GM18868 (cell line): ENCODE measurements around the gene ZCCHC24.

Experiments used
- ATAC-seq: cut with Tn5 transposase; IDR thresholded peaks from one replicate; pipeline ENCODE4 v1.9.1; 2021; ENCODE audit warnings: mild to moderate bottlenecking, moderate library complexity; ENCODE audit not compliant: unreplicated experiment

ZCCHC24 gene

DNA sequence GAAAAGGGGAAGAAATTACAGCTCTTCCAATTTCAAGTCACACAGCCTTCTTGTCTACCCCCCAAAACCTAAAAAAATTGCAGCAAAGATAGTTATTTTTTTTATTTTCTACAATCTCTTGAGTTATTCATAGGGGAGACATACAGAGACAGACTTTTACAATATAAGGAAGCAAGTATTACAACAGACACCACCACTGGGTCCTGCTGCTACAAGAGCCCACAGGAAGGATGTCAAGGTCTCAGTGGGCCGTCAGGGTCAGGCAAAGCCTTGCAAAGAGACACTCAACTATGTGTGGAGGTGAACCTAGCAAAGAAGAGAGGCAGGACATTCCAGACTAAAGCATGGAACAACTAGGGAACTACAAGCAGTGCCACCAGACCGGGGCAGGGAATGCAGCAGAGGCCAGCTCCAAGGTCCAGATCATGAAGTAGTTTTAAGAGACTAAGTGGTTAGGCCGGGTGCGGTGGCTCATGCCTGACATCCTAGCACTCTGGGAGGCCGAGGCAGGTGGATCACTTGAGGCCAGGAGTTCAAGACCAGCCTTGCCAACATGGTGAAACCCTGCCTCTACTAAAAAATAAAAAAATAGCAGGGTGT lies 28.2 kb upstream of the ZCCHC24 start:
- no peak for ATAC-seq

DNA sequence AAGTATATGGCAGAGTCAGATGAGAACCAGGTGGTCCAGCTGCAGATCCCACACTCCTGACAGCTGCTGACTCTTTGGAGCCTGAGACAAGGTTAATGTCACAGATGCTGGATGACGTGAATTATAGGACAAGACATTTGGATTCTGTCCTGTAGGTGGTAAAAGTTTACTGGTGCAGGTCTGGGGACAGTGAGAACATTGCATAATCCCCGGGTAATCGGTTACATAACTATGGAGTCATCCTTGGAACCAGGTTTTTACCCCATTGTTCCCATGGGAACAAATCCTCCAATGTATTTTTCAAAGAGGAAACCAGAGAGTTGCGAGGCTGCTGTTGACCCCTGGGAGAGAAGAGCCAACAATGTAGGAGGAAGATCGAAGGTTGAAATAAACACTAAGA lies 27.5 kb upstream of the ZCCHC24 start:
- no peak for ATAC-seq

DNA sequence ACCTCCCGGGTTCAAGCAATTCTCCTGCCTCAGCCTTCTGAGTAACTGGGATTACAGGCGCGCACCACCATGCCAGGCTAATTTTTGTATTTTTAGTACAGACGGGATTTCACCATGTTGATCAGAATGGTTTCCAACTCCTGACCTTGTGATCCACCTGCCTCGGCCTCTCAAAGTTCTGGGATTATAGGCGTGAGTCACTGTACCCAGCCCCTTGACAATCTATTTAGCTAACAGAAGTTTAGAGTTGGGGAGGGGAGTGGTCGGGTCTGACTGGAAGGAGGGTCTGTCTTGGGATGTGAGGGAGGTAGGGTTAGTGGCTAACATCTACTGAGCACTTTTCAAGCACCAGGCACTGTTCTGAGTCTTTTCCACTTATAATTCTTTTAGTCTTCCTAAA lies 27.0 kb upstream of the ZCCHC24 start:
- ATAC-seq: no peak

DNA sequence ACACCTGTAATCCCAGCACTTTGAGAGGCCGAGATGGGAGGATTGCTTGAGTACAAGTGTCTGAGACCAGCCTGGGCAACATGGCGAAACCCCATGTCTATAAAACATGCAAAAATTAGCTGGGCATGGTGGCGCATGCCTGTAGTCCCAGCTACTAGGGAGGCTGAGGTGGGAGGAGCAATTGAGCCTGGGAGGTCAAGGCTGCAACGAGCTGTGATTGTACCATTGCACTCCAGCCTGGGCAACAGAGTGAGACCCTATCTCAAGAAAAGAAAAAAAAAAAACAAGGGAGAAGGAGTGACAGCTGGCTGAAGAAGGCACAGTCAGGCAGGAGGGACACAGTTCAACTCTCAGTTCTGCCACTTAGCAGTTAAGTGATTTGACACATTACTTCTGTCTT lies 26.4 kb upstream of the ZCCHC24 start:
- ATAC-seq: no peak

DNA sequence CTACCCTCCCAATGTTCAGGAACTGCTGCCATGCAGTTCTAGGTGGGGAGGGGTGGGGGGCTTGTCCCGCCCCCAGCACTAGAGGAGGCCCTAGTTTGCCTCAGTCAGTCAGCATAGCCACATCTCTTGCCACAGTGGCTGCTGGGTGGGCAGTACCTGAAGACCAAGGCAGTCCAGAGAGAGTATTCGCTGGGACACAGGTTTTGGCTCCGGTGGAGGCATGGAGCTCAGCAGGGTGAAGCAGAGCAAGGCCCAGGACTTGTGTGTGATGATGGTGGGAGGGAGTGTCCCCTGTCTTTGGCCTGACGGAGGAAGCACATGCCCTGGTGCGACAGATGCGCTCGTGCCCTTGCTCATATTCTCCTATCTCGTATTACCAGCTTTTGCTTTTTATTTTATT lies 24.7 kb upstream of the ZCCHC24 start:
- ATAC-seq: no peak

DNA sequence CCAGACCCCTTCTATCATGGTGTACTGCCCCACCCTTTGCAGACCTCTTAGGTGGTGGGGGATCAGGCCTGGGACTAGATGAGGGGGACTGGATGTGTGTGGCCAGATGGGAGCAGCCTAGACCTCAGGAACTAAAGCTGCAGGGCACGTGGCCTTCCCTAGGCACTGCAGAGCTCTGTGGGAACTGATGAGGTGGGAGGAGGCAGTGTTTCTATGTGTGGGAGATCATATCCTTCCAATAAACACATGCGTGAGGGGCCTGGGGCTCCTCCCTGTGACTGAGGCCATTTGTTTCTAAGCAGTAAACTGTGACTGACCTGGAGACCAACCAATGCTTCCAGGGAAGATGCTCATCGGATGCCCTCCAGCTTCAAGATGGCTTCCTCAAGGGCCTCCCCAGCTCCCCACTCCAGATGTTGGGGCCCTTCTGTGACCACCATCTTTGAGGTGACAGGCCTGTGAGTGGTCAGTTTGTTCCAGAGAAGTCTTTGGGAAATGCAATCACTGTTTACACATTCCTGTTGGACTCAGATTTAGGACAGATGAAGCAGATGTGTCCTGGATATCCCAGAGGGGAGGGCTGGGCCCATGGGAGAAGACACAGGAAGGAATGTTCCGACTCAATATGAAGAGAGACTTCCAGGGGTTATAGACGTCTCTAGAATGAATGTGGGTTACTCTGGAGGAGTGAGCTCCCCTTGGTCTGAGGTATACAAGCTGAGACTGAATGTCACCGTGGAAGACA lies 23.6 kb upstream of the ZCCHC24 start:
- no peak for ATAC-seq

DNA sequence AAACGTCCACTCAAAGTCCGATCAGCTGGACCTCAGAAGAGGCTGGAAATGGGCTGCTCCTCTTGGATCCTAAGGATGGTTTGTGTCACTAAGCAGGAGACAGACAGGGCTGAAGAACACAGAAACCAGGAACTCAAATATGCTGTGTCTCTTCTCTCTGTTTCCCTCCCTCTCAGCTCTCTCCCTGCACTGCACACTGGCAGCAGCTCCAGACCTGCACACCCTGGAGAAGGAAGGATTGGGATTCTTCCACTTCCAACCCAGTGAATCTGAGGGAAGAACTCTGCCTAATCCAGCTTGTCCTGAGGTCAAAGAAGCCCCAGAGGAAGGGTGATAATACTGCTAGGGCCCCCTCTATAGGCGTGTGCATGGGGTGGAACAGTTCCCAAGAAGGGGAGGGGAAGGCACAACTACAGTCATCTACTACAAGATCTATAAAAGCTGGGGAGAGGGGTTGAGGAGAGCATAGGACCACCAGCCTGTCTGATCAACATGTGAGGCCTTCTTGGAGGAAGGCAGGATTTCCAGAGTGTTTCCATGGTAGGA lies 22.7 kb upstream of the ZCCHC24 start:
- ATAC-seq: no peak

DNA sequence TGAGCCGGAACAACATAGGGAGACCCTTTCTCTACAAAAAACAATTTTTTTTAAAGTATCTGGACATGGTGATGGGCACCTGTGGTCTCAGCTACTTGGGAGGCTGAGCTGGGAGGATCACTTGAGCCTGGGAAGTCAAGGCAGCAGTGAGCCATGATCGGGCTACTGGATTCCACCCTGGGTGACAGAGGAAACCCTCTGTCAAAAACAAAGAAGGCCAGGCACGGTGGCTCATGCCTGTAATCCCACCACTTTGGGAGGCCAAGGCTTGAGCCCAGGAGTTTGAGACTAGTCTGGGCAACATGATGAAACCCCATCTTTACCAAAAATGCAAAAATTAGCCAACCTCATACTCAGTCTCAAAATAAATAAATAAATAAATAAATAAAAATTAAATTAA lies 19.9 kb upstream of the ZCCHC24 start:
- no peak for ATAC-seq

DNA sequence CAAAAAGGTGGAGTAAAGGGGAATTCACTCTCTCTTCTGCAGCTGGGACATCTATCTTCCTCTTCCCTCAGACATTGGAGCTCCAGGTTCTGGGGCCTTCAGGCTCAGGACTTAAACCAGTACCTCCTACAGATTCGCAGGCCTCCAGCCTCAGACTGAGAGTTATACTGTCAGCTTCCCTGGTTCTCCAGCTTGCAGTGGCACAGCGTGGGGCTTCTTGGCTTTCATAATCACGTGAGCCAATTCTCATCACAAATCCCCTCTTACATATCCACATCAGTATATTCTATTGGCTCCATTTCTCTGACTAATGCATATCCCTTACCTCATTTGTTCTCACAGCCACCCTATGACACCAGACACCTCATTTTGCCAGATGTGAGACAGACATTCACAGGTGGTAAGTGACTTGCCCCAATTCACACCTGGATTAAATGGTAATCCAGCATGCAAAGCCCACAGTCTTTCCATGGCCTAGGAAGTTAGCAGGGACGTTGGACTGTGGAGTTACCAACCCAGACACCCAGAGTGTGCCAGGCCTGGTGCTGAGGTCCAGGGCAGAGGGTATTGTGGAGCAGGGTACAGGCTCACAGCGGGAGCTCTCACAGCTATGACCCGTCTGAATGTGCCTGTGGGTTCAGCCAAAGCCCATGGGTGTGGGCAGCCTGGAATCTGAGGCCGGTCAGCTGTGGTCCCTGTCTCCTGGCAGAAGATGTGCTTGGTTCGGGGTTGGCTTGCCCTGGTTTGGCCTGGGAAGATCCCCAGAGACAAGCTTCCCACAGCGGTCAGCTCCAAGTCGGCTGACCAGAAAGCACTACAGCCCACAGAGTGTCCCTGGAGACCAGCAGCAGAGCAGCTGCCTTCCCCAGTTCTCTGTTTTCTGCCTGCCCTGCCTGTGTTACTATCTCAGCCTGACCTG lies 18.4 kb upstream of the ZCCHC24 start:
- ATAC-seq: no peak

DNA sequence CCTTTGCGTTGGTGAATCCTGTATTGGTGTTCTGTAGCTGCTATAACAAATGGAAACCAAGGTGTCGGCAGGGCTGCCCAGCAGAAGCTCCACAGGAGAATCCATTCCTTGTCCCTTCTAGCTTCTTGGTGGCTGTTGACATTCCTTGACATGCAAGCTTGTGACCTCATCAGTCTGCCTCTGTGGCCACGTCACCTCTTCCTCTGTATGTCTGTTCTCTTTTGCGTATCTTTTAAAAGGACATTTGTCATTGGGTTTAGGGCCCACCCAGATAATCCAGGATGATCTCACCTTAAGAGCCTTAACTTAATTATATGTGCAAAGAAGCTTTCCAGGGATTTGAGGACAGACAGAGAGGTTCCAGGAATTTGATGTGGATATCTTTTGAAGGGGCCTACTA lies 15.3 kb upstream of the ZCCHC24 start:
- no peak for ATAC-seq

DNA sequence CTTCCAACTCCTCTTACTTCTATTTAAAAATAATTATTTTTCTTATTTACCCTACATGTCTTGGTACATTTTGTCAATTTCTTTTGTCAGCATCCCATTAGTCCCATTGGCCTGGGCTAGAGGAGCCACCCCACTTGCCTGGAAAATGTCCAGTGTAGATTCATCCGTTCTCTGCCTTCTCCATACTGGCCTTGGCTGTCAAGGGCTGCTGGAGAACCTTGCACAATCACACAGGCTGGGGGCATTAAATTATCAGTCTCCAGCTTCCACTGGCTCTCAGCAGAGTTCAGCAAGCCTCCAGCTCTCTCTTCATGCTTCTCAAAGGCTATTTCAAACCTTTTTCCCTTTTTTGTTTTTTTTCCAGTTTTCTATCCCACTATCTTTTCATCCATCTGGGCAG lies 13.8 kb upstream of the ZCCHC24 start:
- no peak for ATAC-seq

DNA sequence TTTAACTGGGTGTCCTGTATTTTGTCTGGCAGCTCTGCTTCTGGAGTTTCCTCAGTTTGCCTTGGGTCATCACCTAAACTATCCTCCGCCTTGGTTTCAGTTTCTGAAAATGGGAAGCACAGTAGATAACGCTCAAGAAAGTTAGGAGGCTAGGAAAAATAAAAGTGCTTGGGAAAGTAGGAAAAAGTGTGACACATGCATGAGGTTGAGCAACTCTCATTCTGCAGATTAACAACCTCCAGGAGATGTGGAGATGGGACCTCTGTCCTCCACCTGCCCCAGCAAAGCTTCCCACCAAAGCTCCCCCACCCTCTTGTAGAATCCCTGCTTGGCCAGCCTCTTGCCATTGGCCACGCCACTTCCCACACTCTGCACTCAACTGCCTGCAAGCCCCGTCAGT lies 13.1 kb upstream of the ZCCHC24 start:
- no peak for ATAC-seq

DNA sequence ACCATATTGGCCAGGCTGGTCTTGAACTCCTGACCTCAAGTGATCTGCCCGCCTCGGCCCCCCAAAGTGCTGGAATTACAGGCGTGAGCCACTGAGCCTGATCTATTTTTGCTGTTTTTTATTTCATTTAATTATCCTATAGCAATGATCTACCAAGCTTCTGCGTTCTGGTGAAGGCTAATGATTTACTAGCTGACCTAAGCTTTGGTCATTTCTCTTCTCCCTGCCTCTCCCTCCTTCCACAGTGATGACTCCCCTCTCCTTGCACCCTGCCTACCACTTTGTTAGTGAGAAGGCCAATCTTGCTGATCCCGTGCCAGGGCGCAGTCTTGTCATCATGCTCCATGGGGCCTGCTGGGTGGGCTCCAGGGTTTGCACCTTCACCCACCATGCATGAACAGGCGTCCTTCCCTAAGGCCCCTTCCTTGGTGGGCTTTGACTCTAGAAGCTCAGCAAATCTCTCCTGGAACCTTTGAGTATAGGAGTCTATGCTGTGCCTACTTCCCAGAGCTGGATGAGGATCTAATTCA lies 11.9 kb upstream of the ZCCHC24 start:
- ATAC-seq: no peak

DNA sequence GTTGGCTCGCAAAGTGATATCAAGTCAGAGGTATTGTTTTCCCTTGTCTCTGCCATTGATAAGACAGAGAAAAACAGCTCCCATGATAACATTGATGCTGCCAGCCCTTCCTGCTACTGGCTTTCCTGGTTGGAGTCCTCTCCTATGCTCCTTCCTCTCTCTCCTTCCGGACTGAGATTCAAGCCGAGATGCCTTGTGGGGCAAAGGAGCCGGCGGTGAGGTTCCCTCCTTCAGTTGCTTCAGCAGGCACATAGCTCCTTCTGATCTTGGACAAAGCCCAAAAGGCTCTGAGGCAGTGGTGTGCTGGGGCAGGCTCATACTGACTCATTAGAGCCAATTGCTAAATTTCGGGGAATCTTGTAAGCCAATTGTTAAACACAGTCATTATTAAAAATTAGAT lies 8.8 kb upstream of the ZCCHC24 start:
- ATAC-seq: no peak

DNA sequence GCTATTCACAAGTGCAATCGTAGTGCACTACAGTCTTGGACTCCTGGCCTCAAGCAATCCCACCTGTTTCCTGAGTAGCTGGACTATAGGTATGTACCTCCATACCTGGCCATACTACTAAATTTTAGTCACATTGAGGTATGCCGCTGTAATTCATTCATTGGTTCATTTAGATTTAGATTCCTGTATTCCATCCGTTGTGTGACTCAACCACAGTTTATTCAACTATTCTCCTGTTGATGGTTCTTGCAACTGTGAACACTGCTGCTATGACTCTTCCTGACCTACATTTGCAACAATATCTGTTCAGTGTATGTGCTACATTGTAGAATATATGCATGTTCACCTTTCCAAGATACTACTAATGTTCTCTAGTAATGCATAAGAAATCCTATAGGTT lies 8.0 kb upstream of the ZCCHC24 start:
- ATAC-seq: no peak

DNA sequence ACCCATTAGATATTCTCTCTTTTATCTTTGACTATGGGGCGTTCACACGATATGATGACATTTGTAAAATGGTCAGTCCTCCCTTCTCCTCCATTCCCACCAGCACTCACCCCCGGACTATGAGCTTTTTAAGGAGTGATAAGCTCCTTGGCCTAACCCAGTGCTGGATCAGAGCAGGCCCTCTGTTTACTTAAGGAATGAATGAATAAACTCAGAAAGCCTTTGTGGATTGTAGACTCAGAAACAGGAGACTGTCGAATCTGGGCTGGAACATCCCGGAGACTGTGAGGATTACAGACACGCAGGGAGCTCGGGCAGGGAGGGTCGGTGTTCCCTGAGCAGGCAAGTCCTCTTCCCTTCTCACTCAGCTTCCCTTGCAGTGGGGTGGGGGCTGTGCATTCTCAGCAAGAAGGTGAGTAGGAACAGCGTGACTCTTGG lies 6.8 kb upstream of the ZCCHC24 start:
- no peak for ATAC-seq

DNA sequence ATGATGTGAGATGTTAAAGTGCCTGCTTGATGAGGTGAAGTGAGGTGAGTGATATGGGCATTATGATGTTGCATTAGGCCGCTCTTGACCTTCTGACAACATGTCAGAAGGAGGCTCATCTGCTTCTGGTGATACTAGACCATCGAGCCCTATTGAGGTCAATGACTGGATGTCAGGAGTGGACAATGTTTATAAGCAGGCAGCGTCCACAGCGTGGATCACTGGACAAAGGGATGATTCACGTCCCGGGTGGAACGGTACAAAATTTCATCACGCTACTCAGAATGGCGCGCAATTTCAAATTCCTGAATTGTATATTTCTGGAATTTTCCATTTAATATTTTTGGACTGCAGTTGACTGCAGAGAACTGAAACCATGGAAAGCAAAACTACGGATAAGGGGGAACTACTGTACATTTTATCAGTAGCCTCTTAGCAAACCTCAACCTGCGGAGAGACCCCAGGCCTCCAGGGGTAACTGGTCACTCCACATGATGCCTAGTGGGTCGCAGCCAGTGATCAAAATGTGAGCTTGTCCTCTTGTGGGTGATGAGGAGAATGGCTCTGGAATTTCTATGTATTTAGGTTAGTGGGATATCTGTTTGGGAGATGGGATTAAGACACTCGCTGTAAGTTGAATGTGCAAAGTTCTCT lies 5.7 kb upstream of the ZCCHC24 start:
- no peak for ATAC-seq

DNA sequence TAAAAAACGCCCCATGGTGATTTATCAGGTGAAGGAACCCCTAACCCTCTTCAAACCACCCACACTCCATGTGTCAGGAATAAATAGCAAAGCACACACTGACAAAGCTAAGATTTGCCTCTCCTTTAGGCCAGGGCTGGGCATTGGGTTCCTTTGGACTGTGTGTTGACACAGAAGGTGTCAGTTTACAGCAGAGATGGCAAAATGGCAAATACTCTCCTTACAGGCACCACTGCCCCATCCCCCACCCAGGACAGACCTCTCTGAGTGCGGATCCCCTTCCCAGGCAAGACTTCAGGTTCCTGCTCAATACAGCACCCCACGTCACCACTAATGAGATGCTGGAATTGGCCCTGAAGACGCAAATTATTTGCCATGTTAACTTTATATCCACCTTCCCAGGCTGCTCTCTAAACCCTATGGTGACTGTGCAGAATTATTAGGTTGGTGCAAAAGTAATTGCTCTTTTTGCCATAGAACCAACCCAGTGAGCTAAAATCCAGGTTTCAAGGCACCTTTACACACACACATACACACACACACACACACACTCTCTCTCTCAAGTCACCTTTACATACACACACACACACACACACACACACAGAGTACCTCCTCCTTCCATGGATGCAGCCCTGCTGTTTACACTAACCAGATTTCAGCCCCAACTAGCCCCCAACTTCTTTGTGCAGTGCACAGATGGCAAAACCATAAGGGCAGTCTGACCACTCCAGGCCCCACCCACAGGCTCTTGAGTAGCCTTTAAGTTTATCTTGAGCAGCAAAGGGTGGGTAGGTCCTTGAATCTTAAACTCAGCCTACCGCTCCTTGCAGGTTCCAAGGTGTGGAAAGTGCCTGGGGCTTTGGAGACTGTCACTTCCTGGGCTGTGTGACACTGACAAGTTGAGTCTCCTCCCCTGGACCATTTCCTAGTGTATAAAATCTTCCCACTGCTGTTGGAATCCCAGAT lies 4.0 kb upstream of the ZCCHC24 start:
- no peak for ATAC-seq

DNA sequence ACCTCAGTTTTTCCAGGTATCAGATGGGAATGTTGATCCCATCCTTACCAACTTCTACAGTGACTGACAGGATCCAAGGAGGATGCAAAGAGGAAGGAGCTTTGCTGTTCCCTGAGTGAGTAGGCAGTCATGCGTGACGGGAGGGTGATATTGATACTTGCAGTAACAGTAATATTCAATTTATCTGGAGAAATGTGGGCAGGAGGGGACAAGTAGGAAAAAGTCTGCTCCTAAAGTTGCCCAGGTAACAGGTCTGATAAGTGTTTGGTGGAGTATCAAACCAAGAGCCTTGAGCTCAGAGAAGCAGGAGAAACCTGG lies 3.3 kb upstream of the ZCCHC24 start:
- no peak for ATAC-seq
